GM12872 (cell line): Measurements from ENCODE around the gene LKAAEAR1.

ENCODE experiments used
- TF ChIP-seq, protein P1 (sequence below): IDR thresholded peaks from 3 replicates; pipeline ENCODE4 v1.5.1; 2011; ENCODE audit warnings: low read depth, mild to moderate bottlenecking, low read length, moderate library complexity; ENCODE audit not compliant: insufficient read depth

The LKAAEAR1 gene

DNA sequence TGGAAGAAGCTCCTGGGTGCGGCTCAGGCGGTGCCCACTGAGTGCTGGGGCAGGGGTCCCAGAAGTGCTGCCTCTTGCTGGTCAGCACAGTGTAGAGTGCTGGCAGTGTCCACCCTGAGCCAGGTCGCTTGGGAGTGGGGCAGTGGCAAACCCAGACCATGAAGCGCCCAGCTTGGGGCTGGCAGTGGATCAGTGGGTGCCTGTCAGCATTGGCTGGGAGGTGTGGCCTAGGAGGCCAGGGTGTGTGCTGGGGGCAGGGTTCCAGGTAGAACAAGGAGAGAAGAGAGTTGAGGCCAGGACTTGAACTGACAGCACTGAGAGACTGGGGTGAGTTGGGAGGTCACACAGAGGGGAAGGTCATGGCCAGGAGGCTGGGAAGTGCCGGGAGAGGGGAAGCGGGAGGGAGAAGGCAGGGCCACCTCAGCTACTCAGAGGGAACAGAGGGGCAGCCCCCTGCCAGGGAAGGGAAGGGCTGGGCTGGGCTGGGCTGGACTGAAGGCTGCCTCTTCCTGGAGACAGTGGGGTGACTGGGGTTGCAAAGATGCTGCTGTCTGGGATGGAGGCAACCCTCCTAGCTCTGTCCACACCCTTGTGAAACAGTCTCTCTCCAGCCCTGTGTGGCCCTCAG is 17.1 kb downstream of the LKAAEAR1 start:
- TF ChIP-seq, protein P1, sequence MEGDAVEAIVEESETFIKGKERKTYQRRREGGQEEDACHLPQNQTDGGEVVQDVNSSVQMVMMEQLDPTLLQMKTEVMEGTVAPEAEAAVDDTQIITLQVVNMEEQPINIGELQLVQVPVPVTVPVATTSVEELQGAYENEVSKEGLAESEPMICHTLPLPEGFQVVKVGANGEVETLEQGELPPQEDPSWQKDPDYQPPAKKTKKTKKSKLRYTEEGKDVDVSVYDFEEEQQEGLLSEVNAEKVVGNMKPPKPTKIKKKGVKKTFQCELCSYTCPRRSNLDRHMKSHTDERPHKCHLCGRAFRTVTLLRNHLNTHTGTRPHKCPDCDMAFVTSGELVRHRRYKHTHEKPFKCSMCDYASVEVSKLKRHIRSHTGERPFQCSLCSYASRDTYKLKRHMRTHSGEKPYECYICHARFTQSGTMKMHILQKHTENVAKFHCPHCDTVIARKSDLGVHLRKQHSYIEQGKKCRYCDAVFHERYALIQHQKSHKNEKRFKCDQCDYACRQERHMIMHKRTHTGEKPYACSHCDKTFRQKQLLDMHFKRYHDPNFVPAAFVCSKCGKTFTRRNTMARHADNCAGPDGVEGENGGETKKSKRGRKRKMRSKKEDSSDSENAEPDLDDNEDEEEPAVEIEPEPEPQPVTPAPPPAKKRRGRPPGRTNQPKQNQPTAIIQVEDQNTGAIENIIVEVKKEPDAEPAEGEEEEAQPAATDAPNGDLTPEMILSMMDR: no peak

DNA sequence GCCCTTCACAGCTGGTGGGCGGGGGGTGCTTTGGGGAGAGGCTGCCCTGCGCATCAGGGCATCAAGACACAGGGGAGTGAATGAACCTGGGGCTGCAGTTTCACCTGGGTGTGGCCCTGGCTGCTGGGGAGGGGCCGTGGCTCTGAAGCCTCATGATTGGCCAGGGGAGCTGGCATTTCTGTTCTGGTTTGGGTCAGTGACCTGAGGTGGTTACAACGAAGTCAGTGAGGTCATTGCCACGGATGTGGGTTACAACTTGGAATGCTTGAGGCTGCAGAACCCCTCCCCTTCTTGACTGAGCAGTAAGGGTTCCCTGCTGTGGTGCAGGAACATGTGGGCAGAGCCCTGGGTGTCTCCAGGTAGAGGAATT is 18.2 kb downstream of the LKAAEAR1 start:
- TF ChIP-seq, protein P1: no peak

DNA sequence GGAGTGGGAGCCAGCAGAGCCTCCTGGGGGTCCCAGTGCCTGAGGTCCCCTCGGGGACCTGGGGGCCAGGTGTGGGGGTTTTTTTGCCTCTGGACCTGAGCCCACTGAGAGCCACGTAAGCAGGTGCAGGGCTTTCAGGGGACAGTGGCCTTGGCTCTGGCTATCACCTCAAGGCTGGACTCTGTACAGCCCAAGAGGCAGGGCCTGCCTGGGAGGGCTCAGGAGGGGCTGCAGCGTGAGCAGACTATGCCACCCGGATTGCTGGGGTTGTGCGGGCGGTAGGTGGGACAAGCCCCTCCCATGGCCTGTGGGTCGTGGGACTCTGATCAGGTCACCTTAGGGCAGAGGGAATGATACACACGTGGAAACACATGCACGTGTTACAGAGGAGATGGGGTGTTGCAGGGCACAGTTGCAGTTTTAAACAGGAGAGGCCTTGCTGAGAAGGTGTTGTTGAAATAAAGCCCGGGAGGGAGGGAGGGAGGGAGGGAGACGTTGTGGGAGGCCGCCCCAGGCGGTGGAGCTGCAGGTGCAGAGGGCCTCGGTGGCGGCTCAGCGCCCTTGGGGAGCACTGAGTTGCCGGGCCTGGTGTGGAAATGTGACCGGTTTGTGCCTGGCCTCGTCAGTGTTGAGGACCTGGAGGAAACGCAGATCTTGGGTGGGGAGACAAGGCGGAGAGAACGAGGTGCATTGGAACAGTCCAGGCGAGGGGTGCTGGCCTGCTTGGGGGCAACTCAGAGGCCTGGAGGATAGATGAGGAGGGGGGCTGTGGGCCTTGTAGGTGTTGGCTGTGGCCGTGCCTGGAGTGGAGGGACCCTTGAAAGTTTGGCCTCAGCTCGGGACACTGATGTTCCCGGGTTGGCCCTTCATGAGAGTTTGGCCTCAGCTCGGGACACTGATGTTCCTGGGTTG is 18.9 kb downstream of the LKAAEAR1 start:
- TF ChIP-seq, protein P1: no peak

DNA sequence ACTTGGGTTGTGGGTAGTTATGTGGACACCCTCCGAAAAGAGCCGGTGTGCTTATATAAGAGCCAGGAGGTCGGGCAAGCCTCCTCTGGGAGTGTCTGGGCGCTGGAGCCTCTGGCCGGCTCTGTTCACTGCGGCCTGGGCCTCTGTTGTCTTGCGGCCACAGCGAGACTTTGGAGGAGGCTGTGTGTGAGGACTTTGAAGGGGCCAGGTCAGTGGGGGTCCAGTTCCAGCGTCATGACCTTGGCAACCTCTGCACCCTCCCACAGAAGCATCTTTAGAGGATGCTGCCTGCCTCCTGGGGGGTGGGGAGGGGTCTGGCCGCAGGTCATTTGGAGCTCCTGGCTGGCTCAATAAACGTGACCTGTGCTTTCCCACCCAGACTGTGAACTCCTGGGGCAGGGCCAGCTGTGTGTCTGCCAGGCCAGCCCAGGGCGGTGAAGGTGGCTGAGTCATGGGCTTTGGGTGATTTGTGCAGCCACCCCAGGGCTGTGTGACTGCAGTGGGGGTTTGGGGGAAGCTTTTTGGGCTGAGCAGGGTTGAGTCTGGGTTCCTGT is 20.0 kb downstream of the LKAAEAR1 start:
- TF ChIP-seq, protein P1: no peak

DNA sequence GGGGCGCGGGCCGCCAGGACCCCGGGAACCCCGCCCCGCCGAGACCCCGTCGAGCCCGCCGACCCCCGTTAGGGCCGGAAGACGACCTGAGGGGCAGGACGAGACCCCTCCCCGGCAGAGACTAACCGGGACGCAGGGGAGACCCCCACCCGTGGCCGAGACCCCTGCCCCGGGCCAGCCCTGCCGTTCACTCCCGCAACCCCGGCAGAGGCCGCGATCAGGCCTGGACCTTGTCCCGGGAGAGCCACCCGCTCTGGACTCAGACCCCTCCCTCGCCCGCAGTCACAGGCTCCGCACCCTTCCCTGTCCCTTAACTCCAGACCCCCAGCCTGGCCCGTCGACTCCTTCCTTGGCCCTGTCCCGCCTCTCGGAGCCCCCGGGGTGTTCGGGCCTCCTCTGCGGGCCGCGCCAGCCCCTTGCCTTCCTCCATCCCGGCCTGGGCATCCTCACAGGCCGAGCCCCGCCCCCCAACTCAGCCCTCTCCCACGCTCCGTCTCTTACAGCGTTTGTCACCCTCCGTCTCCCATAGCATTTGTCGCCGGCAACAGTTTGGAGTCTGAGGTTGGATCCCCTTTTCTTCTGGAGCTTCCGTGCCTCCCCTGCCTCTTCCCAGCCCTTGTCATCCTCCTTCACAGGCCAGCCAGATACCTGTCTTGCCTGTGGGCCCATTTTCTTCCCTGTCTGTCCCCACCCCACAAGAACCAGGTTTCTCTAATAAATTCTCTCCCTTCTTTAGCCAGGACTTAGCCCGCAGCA is 20.6 kb downstream of the LKAAEAR1 start:
- TF ChIP-seq, protein P1: no peak

DNA sequence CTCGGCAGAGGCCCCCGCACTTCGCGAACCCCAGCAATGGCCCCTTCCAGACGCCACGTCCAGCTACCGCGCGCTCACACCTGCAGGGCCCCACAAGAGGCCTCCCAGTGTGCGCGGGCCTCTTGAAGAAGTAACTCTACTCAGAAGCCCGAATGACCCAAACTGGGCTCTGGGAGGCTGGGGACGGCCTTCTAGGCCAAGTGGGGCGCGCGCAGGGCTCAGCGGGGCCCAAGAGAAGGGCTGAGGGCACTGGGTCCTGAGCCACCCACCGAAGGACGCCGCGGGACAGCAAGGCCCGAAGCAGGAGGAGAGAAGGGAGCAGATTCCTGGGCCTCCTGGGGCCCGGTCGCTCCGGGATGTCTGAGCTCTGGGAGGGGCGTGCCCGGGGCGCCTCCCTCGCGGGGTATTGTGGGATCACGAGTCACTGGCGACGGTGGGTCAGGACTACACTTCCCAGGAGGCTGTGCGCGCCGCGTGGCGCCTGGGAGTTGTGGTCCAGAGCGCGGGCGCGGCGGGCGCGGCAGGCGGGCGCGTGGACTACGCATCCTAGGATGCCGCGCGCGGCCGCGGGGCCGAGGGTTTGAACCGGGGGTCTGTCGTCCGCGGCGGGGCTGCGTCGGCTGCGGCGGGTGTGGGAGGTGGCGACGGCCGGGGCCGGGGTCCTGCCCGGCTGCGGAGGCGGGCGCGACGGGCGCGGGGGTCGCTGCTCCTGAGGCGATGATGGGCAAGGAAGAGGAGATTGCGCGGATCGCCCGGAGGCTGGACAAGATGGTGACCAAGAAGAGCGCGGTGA is 21.4 kb downstream of the LKAAEAR1 start, which contains the start of gene TCEA2:
TSS of gene TCEA2 (plus strand) at position 603 of the 793 bp plus-strand sequence. CDS start at position 718, 115 bp downstream.
- TF ChIP-seq, protein P1: no peak

DNA sequence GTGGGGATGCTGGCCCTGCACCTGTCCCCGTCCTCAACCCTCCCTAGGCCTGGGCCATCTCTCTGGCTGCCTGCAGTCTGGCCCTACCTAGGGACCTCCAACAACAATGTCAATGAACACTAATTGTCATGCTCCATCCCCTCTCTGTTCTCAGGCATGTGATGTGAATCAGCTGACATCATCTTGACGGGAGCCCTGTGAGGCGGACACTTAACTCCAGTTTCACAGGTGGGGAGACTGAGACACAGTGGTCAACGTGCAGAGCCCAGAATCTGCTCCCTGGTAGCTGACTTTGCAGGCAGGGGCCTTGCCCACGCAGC is 22.0 kb downstream of the LKAAEAR1 start:
- TF ChIP-seq, protein P1: no peak
